ENCODE results near the gene CDYL. TPM values are rescaled to one million over a fixed set of nuclear protein-coding genes. Genes with fewer than 3 reads are reported as not detected.
A peak's percentile ranks its signal among the peaks of the same experiment; 100 is the strongest.

The CDYL gene
- total and polyA plus RNA-seq, 8 donors = 3.4 to 15.3 (median 10.2) TPM

- H3K4me3 ChIP-seq = no peak overlapping the region
- intact Hi-C loops (cut with DNase I) = no loop called here
- no peak for ATAC-seq
- TF ChIP-seq CTCF (IDR thresholded peaks at IDR 0.05) = no peak
- FAIRE-seq = no peak
- no peak for DNase-seq
- no peaks in the 10 kb centered on the region for H3K4me1 ChIP-seq
- H3K27ac ChIP-seq = no peak overlapping the region
- peaks cover 0 to 9% (median 0%) of the 10 kb centered on the region in 3 donors for H3K36me3 ChIP-seq
- no peaks in the 10 kb centered on the region for H3K27me3 ChIP-seq
- WGBS, 2 donors = 91% methylated on average over 11 of the region's 11 CpGs
- H3K9me3 ChIP-seq = no peaks in the 10 kb centered on the region
Observed at GRCh38 chr6:4946521-4946920, 170.3 kb downstream of the CDYL start.

GRCh38 chr6:4947716-4948115 lies 171.5 kb downstream of the CDYL start:
- H3K27ac ChIP-seq = no peak overlapping the region
- intact Hi-C loops (cut with DNase I) = no loop called here
- no peaks in the 10 kb centered on the region for H3K27me3 ChIP-seq
- WGBS, 2 donors = 86 to 87% methylated on average over 13 of the region's 13 CpGs
- no peaks in the 10 kb centered on the region for H3K9me3 ChIP-seq
- no peak for FAIRE-seq
- DNase-seq = no peak
- no peak for ATAC-seq
- no peaks in the 10 kb centered on the region for H3K4me1 ChIP-seq
- no peak overlapping the region for H3K4me3 ChIP-seq
- no peak for TF ChIP-seq CTCF (IDR thresholded peaks at IDR 0.05)
- H3K36me3 ChIP-seq = peaks cover 0 to 9% (median 0%) of the 10 kb centered on the region in 3 donors

GRCh38 chr6:4948781-4949450 lies 172.7 kb downstream of the CDYL start:
- intact Hi-C loops (cut with DNase I) = no loop called here
- FAIRE-seq (no peak), DNase-seq (peak in 1 of 6 donors; percentile 6), ATAC-seq (no peak)
- Histone ChIP-seq H3K27me3 (no peaks in the 10 kb centered on the region), H3K27ac (no peak overlapping the region), H3K9me3 (no peaks in the 10 kb centered on the region), H3K4me1 (no peaks in the 10 kb centered on the region), H3K4me3 (no peak overlapping the region), H3K36me3 (peaks cover 0 to 13% (median 0%) of the 10 kb centered on the region in 3 donors)
- TF ChIP-seq CTCF (IDR thresholded peaks at IDR 0.05) = no peak
- 93% methylated on average over 15 of the region's 15 CpGs for WGBS, 2 donors

- no peak overlapping the region for H3K27ac ChIP-seq
- H3K9me3 ChIP-seq = no peaks in the 10 kb centered on the region
- H3K36me3 ChIP-seq = peaks cover 0 to 8% (median 0%) of the 10 kb centered on the region in 3 donors
- TF ChIP-seq CTCF (IDR thresholded peaks at IDR 0.05) = no peak
- WGBS, 2 donors = 95 to 97% methylated on average over 11 of the region's 11 CpGs
- H3K27me3 ChIP-seq = no peaks in the 10 kb centered on the region
- H3K4me1 ChIP-seq = no peaks in the 10 kb centered on the region
- DNase-seq = peak in 1 of 6 donors; percentile 1
- FAIRE-seq = no peak
- no peak for ATAC-seq
- intact Hi-C loops (cut with DNase I) = no loop called here
- H3K4me3 ChIP-seq = no peak overlapping the region
Observed at GRCh38 chr6:4950076-4950475, 173.9 kb downstream of the CDYL start.

- ATAC-seq = no peak
- H3K9me3 ChIP-seq = no peaks in the 10 kb centered on the region
Observed at GRCh38 chr6:4950836-4951533, 174.8 kb downstream of the CDYL start.

More at GRCh38 chr6:4950836-4951533, 174.8 kb downstream of the CDYL start:
- no peak for TF ChIP-seq CTCF (IDR thresholded peaks at IDR 0.05)
- H3K4me3 ChIP-seq = no peak overlapping the region
- FAIRE-seq = no peak
- peak in 1 of 6 donors; percentile 5 for DNase-seq
- no peaks in the 10 kb centered on the region for H3K27me3 ChIP-seq
- H3K36me3 ChIP-seq = peaks cover 0 to 6% (median 0%) of the 10 kb centered on the region in 3 donors
- 90 to 93% methylated on average over 14 of the region's 14 CpGs for WGBS, 2 donors
- no peaks in the 10 kb centered on the region for H3K4me1 ChIP-seq
- H3K27ac ChIP-seq = no peak overlapping the region
- intact Hi-C loops (cut with DNase I) = no loop called here
